ENCODE data around the gene BACE2. TPM values are rescaled to one million over a fixed set of nuclear protein-coding genes. Genes with fewer than 3 reads are reported as not detected.

The BACE2 gene
- total RNA-seq (1 to 10 TPM; 1.4 to 2.0 TPM), polyA plus RNA-seq (1 to 10 TPM in 1 of 3 donors, under 1 TPM in 1, not detected in 1; 0.27 to 2.9 TPM), total RNA-seq (0.97 to 2.8 (median 1.4) reads per million in 6 experiments)

- ATAC-seq (peak; percentile 72 to 82), DNase-seq (peak in 7 of 10 donors; percentile 12 to 63 (median 23))
- Mint-ChIP-seq H3K27me3 (peaks cover 30 to 74% (median 44%) of the 10 kb centered on the region in 5 donors), H3K4me1 (peaks cover 4 to 11% (median 9%) of the 10 kb centered on the region in 4 donors), H3K36me3 (no peaks in the 10 kb centered on the region), H3K4me3 (peak within 1 kb of the TSS; percentile 66 to 84 (median 80)), H3K9me3 (no peaks in the 10 kb centered on the region), H3K27ac (peak within 1 kb of the TSS in 2 of 10 donors; percentile 40 to 67)
- POLR2A ChIA-PET = no interaction called here
These were observed at the start of gene BACE2 for GRCh38 chr21:41167348-41168342. Gene BACE2 (plus strand): TSS chr21:41168160. CDS start chr21:41168264, 104 bp downstream.

DNA sequence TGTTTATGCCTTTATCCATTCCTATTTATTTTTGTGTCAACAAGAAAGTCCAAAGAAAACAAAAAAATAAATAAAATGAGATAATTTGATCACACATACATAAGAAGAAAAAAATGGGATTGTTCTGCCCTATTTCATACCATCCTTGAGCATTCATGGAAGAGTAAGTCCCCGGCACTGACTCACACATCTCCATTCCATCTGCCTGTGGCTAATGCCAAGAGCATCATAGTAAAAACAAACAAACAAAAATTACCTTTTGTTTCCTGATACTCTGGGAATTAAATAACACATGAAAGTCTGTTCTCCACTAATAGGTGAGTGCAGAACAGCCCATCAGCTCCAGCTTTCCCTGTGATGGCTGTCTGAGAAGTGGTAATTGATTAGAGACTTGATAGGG lies 48.1 kb upstream of the BACE2 start:
- Mint-ChIP-seq H3K36me3 (no peaks in the 10 kb centered on the region), H3K9me3 (no peaks in the 10 kb centered on the region), H3K27me3 (peaks cover 6 to 25% (median 12%) of the 10 kb centered on the region in 5 donors), H3K4me1 (no peaks in the 10 kb centered on the region), H3K27ac (no peak overlapping the region), H3K4me3 (no peak overlapping the region)
- POLR2A ChIA-PET = no interaction called here
- ATAC-seq (no peak), DNase-seq (no peak)

GRCh38 chr21:41120997-41121396 lies 47.0 kb upstream of the BACE2 start:
- H3K4me1 Mint-ChIP-seq = no peaks in the 10 kb centered on the region
- POLR2A ChIA-PET = no interaction called here
- no peaks in the 10 kb centered on the region for H3K36me3 Mint-ChIP-seq
- ATAC-seq (no peak), DNase-seq (no peak)
- no peak overlapping the region for H3K4me3 Mint-ChIP-seq
- no peaks in the 10 kb centered on the region for H3K9me3 Mint-ChIP-seq
- peaks cover 6 to 25% (median 14%) of the 10 kb centered on the region in 5 donors for H3K27me3 Mint-ChIP-seq
- H3K27ac Mint-ChIP-seq = peak overlapping the region in 1 of 10 donors; percentile 18

DNA sequence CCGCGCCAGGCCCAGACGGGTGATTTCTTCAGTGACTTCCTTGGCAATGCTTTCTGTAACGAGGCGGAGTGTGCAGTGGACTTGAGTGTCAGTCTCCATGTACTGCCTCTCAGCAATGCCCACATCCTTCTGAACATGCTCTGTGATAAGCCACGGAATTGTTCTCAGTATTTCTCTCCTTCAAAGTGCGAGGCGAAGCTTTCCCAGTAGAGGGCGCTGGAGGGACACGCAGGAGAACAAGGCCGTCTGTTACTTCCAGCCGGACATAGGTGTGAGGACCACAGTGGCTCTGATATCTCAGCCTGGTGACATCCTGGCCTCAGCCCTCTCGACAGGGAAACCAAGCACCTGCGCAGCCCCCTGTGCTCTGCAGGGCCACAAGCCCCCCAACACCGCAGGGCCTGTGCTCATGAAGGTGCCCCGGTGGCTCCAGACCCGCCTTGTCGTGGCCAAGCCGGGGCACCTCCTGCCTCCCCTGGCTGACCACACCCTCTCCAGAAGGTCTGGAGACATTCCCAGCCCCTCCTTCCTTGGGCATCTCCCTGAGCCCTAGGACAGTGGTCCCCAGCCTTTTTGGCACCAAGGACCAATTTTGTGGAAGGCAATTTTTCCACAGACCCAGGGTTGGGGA lies 46.1 kb upstream of the BACE2 start:
- ATAC-seq (no peak), DNase-seq (peak in 9 of 10 donors; percentile 3 to 41 (median 19))
- peaks cover 0 to 2% (median 0%) of the 10 kb centered on the region in 9 donors for H3K9me3 Mint-ChIP-seq
- no peaks in the 10 kb centered on the region for H3K36me3 Mint-ChIP-seq
- POLR2A ChIA-PET = no interaction called here
- H3K27ac Mint-ChIP-seq = no peak overlapping the region
- H3K27me3 Mint-ChIP-seq = peaks cover 6 to 28% (median 14%) of the 10 kb centered on the region in 5 donors
- no peaks in the 10 kb centered on the region for H3K4me1 Mint-ChIP-seq
- H3K4me3 Mint-ChIP-seq = no peak overlapping the region

GRCh38 chr21:41124641-41125201 lies 43.2 kb upstream of the BACE2 start:
- POLR2A ChIA-PET = no interaction called here
- ATAC-seq (no peak), DNase-seq (no peak)
- no peaks in the 10 kb centered on the region for H3K4me1 Mint-ChIP-seq
- H3K27me3 Mint-ChIP-seq = peaks cover 5 to 28% (median 19%) of the 10 kb centered on the region in 5 donors
- no peak overlapping the region for H3K27ac Mint-ChIP-seq
- H3K36me3 Mint-ChIP-seq = no peaks in the 10 kb centered on the region
- H3K4me3 Mint-ChIP-seq = no peak overlapping the region
- peaks cover 2 to 21% (median 9%) of the 10 kb centered on the region in 9 donors for H3K9me3 Mint-ChIP-seq

- H3K9me3 Mint-ChIP-seq = peaks cover 2 to 21% (median 10%) of the 10 kb centered on the region in 9 donors
- H3K36me3 Mint-ChIP-seq = no peaks in the 10 kb centered on the region
- ATAC-seq (no peak), DNase-seq (no peak)
- POLR2A ChIA-PET = no interaction called here
- no peak overlapping the region for H3K27ac Mint-ChIP-seq
- H3K4me1 Mint-ChIP-seq = no peaks in the 10 kb centered on the region
- no peak overlapping the region for H3K4me3 Mint-ChIP-seq
- H3K27me3 Mint-ChIP-seq = peaks cover 2 to 16% (median 10%) of the 10 kb centered on the region in 5 donors
These were observed 39.0 kb upstream of the BACE2 start for GRCh38 chr21:41128981-41129380.

- Mint-ChIP-seq H3K4me3 (no peak overlapping the region), H3K9me3 (peaks cover 2 to 21% (median 10%) of the 10 kb centered on the region in 9 donors), H3K36me3 (no peaks in the 10 kb centered on the region), H3K27me3 (peaks cover 2 to 29% (median 10%) of the 10 kb centered on the region in 5 donors), H3K4me1 (no peaks in the 10 kb centered on the region), H3K27ac (no peak overlapping the region)
- ATAC-seq (no peak), DNase-seq (no peak)
- POLR2A ChIA-PET = no interaction called here
These were observed 37.1 kb upstream of the BACE2 start for GRCh38 chr21:41130883-41131282.

GRCh38 chr21:41133874-41134522 lies 34.0 kb upstream of the BACE2 start:
- Mint-ChIP-seq H3K36me3 (no peaks in the 10 kb centered on the region), H3K27me3 (peaks cover 2 to 23% (median 8%) of the 10 kb centered on the region in 5 donors), H3K4me1 (no peaks in the 10 kb centered on the region), H3K9me3 (peaks cover 2 to 8% (median 5%) of the 10 kb centered on the region in 9 donors), H3K4me3 (no peak overlapping the region), H3K27ac (no peak overlapping the region)
- ATAC-seq (no peak), DNase-seq (no peak)
- POLR2A ChIA-PET = no interaction called here

DNA sequence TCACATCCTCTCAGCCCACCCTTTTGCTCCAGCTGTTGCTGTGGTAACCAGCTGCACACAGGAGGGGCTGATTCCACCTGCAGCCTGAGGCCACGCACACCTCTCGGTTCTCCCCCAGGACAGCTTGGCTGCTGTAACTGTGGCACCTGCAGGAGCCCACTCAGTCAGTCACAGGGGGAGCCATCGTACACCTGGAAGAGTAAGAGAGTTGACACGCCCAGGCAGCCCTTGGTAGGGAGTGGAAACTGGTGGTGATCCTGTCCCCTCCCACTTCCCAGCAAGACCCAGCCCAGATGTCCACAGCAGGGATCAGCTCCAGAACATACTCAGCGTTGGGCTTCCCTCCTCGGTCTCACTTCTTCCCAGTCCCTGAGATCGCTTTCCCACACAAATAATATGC lies 32.2 kb upstream of the BACE2 start:
- Mint-ChIP-seq H3K36me3 (no peaks in the 10 kb centered on the region), H3K27ac (peak overlapping the region in 1 of 10 donors; percentile 26), H3K9me3 (no peaks in the 10 kb centered on the region), H3K27me3 (peaks cover 2 to 23% (median 8%) of the 10 kb centered on the region in 5 donors), H3K4me1 (no peaks in the 10 kb centered on the region), H3K4me3 (no peak overlapping the region)
- POLR2A ChIA-PET = no interaction called here
- DNase-seq = no peak
- ATAC-seq = no peak

DNA sequence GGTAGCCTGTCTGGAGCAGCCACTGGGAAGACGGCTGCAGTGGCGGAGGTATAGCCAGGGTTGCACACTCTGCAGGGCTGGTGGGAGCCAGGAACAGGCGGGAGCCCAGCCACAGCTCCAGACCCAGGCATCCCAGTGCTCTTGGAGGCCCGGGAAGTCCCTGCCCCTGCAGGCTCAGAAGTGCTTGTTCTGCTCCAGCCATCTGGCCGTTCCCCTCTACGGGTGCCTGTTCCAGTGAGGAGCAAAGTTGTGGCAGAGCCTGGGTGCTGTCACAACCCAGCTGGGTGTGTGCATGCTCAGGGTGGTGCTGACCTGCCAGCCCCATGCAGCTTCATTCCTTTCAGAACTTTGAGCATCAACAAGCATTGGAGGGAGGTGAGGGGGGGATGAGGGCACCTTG lies 31.7 kb upstream of the BACE2 start:
- Mint-ChIP-seq H3K9me3 (no peaks in the 10 kb centered on the region), H3K27me3 (peaks cover 3 to 23% (median 8%) of the 10 kb centered on the region in 5 donors), H3K27ac (no peak overlapping the region), H3K36me3 (no peaks in the 10 kb centered on the region), H3K4me1 (no peaks in the 10 kb centered on the region), H3K4me3 (no peak overlapping the region)
- ATAC-seq (no peak), DNase-seq (no peak)
- POLR2A ChIA-PET = no interaction called here

DNA sequence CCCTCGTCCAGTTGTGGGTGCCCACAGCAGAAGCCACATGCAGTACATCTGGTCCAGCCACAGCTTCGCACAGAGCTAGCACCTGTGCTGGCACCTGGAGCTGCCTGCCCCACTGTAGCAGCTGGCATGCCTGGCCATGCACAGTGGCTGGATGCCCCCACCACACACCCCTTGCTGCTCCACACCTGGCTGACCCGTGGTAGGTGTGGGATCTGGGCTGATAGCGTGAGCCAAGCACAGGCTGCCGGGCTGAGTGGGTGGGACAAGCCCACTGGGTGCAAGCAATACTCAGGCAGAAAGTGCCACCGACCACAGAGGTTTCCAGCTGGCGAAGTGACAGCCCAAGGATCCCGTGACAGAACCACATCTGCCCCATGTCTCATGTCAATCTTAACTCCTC lies 30.6 kb upstream of the BACE2 start:
- POLR2A ChIA-PET = no interaction called here

DNA sequence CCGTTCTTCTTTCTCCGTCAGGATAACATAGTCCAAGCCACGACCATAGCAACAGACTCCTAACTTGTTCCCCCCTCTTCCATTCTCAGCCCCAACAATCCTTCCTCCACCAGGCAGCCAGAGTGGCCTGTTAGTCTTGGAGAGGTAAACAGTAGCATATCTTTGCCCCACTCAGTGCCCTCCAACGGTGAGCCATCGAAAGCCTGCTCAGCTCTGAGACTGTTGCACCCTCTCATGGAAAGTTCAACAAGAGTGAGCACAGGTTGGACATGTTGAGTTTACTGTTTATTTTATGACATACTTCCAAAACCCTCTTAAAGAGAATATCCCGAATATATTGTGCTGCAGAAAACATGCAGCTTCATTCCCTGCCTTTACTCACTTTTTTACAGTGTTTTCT lies 30.1 kb upstream of the BACE2 start:
- POLR2A ChIA-PET = no interaction called here
- DNase-seq (no peak), ATAC-seq (no peak)
- Mint-ChIP-seq H3K27ac (no peak overlapping the region), H3K4me3 (no peak overlapping the region), H3K36me3 (no peaks in the 10 kb centered on the region), H3K4me1 (no peaks in the 10 kb centered on the region), H3K9me3 (no peaks in the 10 kb centered on the region), H3K27me3 (peaks cover 5 to 23% (median 8%) of the 10 kb centered on the region in 5 donors)

More for the DNA sequence above, 30.6 kb upstream of the BACE2 start:
- Mint-ChIP-seq H3K27ac (no peak overlapping the region), H3K27me3 (peaks cover 5 to 18% (median 8%) of the 10 kb centered on the region in 5 donors), H3K36me3 (no peaks in the 10 kb centered on the region), H3K4me1 (no peaks in the 10 kb centered on the region), H3K9me3 (no peaks in the 10 kb centered on the region), H3K4me3 (no peak overlapping the region)
- no peak for ATAC-seq
- DNase-seq = no peak

Measured in naive thymus-derived CD8-positive, alpha-beta T cell (primary cell).